ENCODE data around the gene OR2S2. TPM values are rescaled to one million over a fixed set of nuclear protein-coding genes. Genes with fewer than 3 reads are reported as not detected.

OR2S2 gene
- total and polyA plus RNA-seq, 2 of the 8 experiments (the other 6 are each of a cell fraction or from before 2014, with no cell fraction given), result not detected

DNA sequence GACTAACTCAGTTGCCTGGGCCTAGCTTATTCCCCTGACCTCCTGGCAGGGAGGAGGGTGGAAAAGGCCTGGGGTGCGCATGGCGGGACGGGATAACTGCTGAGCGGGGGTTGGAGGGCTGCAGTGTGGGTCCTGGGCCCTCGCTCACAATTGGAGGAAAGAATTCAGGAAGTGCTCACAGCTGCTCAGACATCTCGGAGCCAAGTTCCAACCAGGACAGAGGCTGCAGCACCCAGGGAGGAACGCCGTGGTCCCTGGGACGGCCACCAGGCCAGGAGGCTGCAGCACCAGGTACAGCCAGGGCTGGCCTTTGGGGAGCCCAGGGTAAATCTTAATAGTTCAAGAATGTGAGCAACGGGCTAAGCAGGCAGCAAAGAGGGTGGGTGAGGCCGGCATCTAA is 48.7 kb downstream of the OR2S2 start, which contains the start of gene SPAAR:
TSS of gene SPAAR (plus strand) at position 217 of the 400 bp plus-strand sequence. CDS start 974 bp downstream, outside the sequence.
- H3K79me1 ChIP-seq (ENCODE audit: low read depth, low read length), result 0 out of 2 replicates have a peak, but pooled peaks cover 2% of the 10 kb centered on the region
- peak within 1 kb of the TSS; percentile 81; the same call in 1 of the 2 replicates for H3K18ac ChIP-seq (ENCODE audit: extremely low read depth, low read length)
- DNase-seq (ENCODE audit: low read depth in 1 of 2, low spot score in 2 of 2), result no peak
- peak within 1 kb of the TSS; percentile 79; the same call in 1 of the 2 replicates for H2BK5ac ChIP-seq (ENCODE audit: low read depth, low read length)
- H3K27ac ChIP-seq (ENCODE audit: low read depth, low read length), result no peak within 1 kb of the TSS
- H2AFZ ChIP-seq (ENCODE audit: low read length), result peak within 1 kb of the TSS; percentile 66
- ChIA-PET POLR2A (ENCODE audit: partially characterized antibody) (no interaction called here), CTCF (ENCODE audit: partially characterized antibody) (interaction anchor here (0.7 to 5.6 kb wide), 10 partner anchors 18 to 124 kb away, joined by 3 to 26 read pairs (median 4); no protein-coding TSS in a partner anchor)
- H2BK15ac ChIP-seq (ENCODE audit: low read length), result peak within 1 kb of the TSS; percentile 92
- no peak within 1 kb of the TSS for H3K23ac ChIP-seq (ENCODE audit: insufficient read length)
- peaks cover 9 to 33% (median 21%) of the 10 kb centered on the region in 4 experiments for H3K4me1 ChIP-seq (replicated peaks in 1 of 4; ENCODE audit: control insufficient read depth in 3 of 4, insufficient read depth in 4 of 4, low read length in 3 of 4)
- no peaks in the 10 kb centered on the region for H4K20me1 ChIP-seq (replicated peaks in 1 of 2; ENCODE audit: control insufficient read depth in 1 of 2, insufficient read depth in 2 of 2, low read length in 2 of 2)
- peak within 1 kb of the TSS; percentile 19 to 55; a peak in 3 of 4 replicates for H3K4me2 ChIP-seq (ENCODE audit: insufficient read depth in 1 of 2, low read depth in 2 of 2, low read length in 2 of 2)
- no peak for FAIRE-seq
- WGBS, 2 experiments (ENCODE audit: extremely low coverage in 1 of 2, insufficient coverage in 1 of 2, insufficient read length in 1 of 2, insufficient replicate concordance in 2 of 2, low coverage in 1 of 2, low lambda C conversion rate in 2 of 2, missing lambda C conversion rate in 1 of 2), result 79% methylated on average over 11 of the region's 11 CpGs; no CpG with 5 or more reads in 1 of the 2 experiments
- H3K36me3 ChIP-seq (ENCODE audit: control insufficient read depth in 2 of 4, insufficient read depth in 4 of 4, low read length in 3 of 4), result no peaks in the 10 kb centered on the region
- 0 out of 8 replicates have a peak within 1 kb of the TSS, but pooled peaks of 1 of the 4 experiments have one; percentile 1 for H3K4me3 ChIP-seq (ENCODE audit: extremely low read depth in 1 of 4, insufficient read depth in 2 of 4, low read depth in 3 of 4, low read length in 4 of 4)
- peaks cover 3% of the 10 kb centered on the region; the same call in 1 of the 2 replicates for H3K23me2 ChIP-seq (ENCODE audit: low read depth, low read length)
- H3K9me3 ChIP-seq (ENCODE audit: insufficient read depth in 2 of 2, low read depth in 1 of 2, low read length in 1 of 2), result no peaks in the 10 kb centered on the region
- H2AK5ac ChIP-seq (ENCODE audit: low read depth, low read length), result no peak within 1 kb of the TSS; the same call in 1 of the 2 replicates
- H2BK20ac ChIP-seq (ENCODE audit: low read length), result peak within 1 kb of the TSS; percentile 66
- H2BK12ac ChIP-seq (ENCODE audit: low read depth, low read length), result peak within 1 kb of the TSS; percentile 89
- H3K4ac ChIP-seq (replicated peaks; ENCODE audit: insufficient read length, low read depth, low read length), result peak within 1 kb of the TSS; percentile 32
- no peaks in the 10 kb centered on the region for H3K79me2 ChIP-seq (ENCODE audit: control insufficient read depth in 1 of 2, insufficient read depth in 2 of 2, low read length in 2 of 2)
- peak within 1 kb of the TSS; percentile 47 for H2BK120ac ChIP-seq (replicated peaks; ENCODE audit: low read depth, low read length)
- H3K56ac ChIP-seq (replicated peaks; ENCODE audit: insufficient read length, low read depth, low read length), result no peak within 1 kb of the TSS
- H3K9ac ChIP-seq (replicated peaks in 1 of 4; ENCODE audit: extremely low read depth in 1 of 4, low read depth in 3 of 4, low read length in 3 of 4), result no peak within 1 kb of the TSS
- H4K91ac ChIP-seq (replicated peaks; ENCODE audit: insufficient read length, low read length), result peak within 1 kb of the TSS; percentile 89
- peak within 1 kb of the TSS; percentile 7 for H4K8ac ChIP-seq (ENCODE audit: extremely low read depth, insufficient read depth, low read length)
- H3K14ac ChIP-seq (ENCODE audit: insufficient read length), result no peak within 1 kb of the TSS
- H4K5ac ChIP-seq (ENCODE audit: insufficient read length, low read depth, low read length), result no peak within 1 kb of the TSS
- peaks cover 0 to under 1% (median 0%) of the 10 kb centered on the region in 4 experiments; a peak in 2 of 7 replicates for H3K27me3 ChIP-seq (replicated peaks in 1 of 4; ENCODE audit: control insufficient read depth in 3 of 4, extremely low read depth in 1 of 4, insufficient read depth in 3 of 4, low read length in 3 of 4)

Measured in H1 (cell line).